GM19463 (cell line): ENCODE results near the gene PHF13.
"Not testable (repeated sequence)": the region's sequence is repeated elsewhere in the genome, so short reads cannot be mapped to it uniquely, and the experiment has no call there.

ENCODE experiments used
- ATAC-seq: cut with Tn5 transposase; IDR thresholded peaks from one replicate; pipeline ENCODE4 v1.9.1; 2021; ENCODE audit warnings: mild to moderate bottlenecking, moderate library complexity; ENCODE audit not compliant: unreplicated experiment

PHF13 gene

GRCh38 chr1:6627031-6627430, 13.5 kb downstream of the PHF13 start:
- ATAC-seq, result no peak

- ATAC-seq, result no peak
Observed at GRCh38 chr1:6627841-6628545, 14.5 kb downstream of the PHF13 start.

- ATAC-seq, result no peak
Observed at GRCh38 chr1:6628971-6629479, 15.5 kb downstream of the PHF13 start.

- no peak for ATAC-seq
Observed at GRCh38 chr1:6630027-6630426, 16.5 kb downstream of the PHF13 start.

GRCh38 chr1:6631058-6631457, 17.5 kb downstream of the PHF13 start:
- ATAC-seq, result no peak

GRCh38 chr1:6632588-6633514, 19.3 kb downstream of the PHF13 start:
- ATAC-seq, result no peak

GRCh38 chr1:6634371-6635052, 21.0 kb downstream of the PHF13 start:
- no peak for ATAC-seq

GRCh38 chr1:6635161-6635909, 21.8 kb downstream of the PHF13 start:
- ATAC-seq, result no peak

GRCh38 chr1:6635910-6636760, 22.6 kb downstream of the PHF13 start:
- no peak for ATAC-seq

GRCh38 chr1:6636778-6637177, 23.2 kb downstream of the PHF13 start:
- not testable (repeated sequence) for ATAC-seq

GRCh38 chr1:6637770-6638169, 24.2 kb downstream of the PHF13 start:
- ATAC-seq, result no peak

GRCh38 chr1:6638226-6638625, 24.7 kb downstream of the PHF13 start:
- no peak for ATAC-seq

GRCh38 chr1:6640867-6641266, 27.3 kb downstream of the PHF13 start:
- not testable (repeated sequence) for ATAC-seq

- no peak for ATAC-seq
Observed at GRCh38 chr1:6645018-6645417, 31.5 kb downstream of the PHF13 start.

- ATAC-seq, result no peak
Observed at GRCh38 chr1:6646499-6647148, 33.1 kb downstream of the PHF13 start.

GRCh38 chr1:6648556-6648955, 35.0 kb downstream of the PHF13 start:
- ATAC-seq, result no peak

GRCh38 chr1:6651909-6652308, 38.4 kb downstream of the PHF13 start:
- ATAC-seq, result no peak

GRCh38 chr1:6652986-6653385, 39.5 kb downstream of the PHF13 start:
- ATAC-seq, result no peak
